IPS DF 6.9 (cell line): ENCODE measurements around the gene SLC25A1.
A peak's percentile ranks its signal among the peaks of the same experiment; 100 is the strongest.

Source experiments
- DNase-seq: peaks from one replicate; pipeline ENCODE4 v3.0.0-alpha.2; 2013; ENCODE audit warnings: low read depth, low spot score
- H3K27ac ChIP-seq: one replicate; pipeline ENCODE4 v1.5.1; 2013; ENCODE audit warnings: low read length, control low read depth
- H3K27me3 ChIP-seq: 2 replicates; pipeline ENCODE4 v1.6.1; 2013; ENCODE audit warnings: mild to moderate bottlenecking, low read length; ENCODE audit not compliant: control insufficient read depth, insufficient read depth
- H3K36me3 ChIP-seq: 2 replicates; pipeline ENCODE4 v1.6.1; 2013; ENCODE audit warnings: low read length; ENCODE audit not compliant: control insufficient read depth, insufficient read depth
- H3K4me1 ChIP-seq: 2 replicates; pipeline ENCODE4 v1.6.1; 2013; ENCODE audit warnings: low read length; ENCODE audit not compliant: control insufficient read depth, insufficient read depth
- H3K4me3 ChIP-seq: 2 replicates; pipeline ENCODE4 v1.5.1; 2013; ENCODE audit warnings: mild to moderate bottlenecking, low read length
- H3K9me3 ChIP-seq: 2 replicates; pipeline ENCODE4 v1.6.1; 2013; ENCODE audit warnings: low read length, inconsistent platforms; ENCODE audit not compliant: control insufficient read depth, insufficient read depth
- WGBS: extraction: QIAGEN DNeasy Blood & Tissue Kit; methylation state at CpG from one replicate; pipeline ENCODE4 v1.1.7; 2013; ENCODE audit warnings: mixed read lengths, missing lambda C conversion rate; ENCODE audit not compliant: insufficient read length, insufficient coverage; 5-methylcytosine and 5-hydroxymethylcytosine counted together

The SLC25A1 gene

DNA sequence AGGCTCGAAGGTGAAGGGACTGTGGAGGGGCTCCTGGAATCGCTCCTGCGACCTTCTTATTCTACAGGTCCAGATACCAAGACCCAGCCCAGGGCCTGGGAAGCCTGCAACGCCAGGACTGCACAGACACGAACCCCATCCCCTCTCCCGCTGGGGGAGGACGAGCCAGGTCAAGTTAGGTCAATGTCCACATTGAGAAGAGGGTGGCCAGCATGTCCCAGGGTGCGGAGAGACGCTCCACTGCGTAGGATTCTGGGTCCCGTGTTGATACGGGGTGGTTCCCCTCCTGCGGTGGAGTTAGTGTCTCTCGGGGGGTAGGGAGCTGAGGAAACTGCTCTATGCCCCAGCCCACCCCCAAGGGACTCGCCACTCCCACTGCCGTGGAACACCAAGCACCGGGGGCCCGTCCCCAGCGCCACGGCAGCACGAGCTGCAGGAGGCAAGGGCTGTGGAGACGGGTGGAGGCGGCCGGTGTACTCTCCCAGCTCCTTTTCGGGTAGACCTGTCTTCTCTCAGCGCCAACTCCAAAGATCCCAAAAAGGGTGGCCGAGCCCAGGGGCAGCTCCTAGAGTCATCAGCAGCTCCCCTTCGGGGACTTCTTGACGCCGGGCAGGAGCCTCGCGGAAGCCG lies 30.0 kb downstream of the SLC25A1 start:
- no peaks in the 10 kb centered on the region for H3K36me3 ChIP-seq
- H3K27ac ChIP-seq = no peak overlapping the region
- H3K9me3 ChIP-seq = no peaks in the 10 kb centered on the region
- H3K4me1 ChIP-seq = peaks cover 3% of the 10 kb centered on the region; the same call in 1 of the 2 replicates
- no peak for DNase-seq
- no peak overlapping the region; the same call in 1 of the 2 replicates for H3K4me3 ChIP-seq
- WGBS = no CpG with 5 or more reads among the region's 33 CpGs
- H3K27me3 ChIP-seq = peaks cover 47% of the 10 kb centered on the region

DNA sequence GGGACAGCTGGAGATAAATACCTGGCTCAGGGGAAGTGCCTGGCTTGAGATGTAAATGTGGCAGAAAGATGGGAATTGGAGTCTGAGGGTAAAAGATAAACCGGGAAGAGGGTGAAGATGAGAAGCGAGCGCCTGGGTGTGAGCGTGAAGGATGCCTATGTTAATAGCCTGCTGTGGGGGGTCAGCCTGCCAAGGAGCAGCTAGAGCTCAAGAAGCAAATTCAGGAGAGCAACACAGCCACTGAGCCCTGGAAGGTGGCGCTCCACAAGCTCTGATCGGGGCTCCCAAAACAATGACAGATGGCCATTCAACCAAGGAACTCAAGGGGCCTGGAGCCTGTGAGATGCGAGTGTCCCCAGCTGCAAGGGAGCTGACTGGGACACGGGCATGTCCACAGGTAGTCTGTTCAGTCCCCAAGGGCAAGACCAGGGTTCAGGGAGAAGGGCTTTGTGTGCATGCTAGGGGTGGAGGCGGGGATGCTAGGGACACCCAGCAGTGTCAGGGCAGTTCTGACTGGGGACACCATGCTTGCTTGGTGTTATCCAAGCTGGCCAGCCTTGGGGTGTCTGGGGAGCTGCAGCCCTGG lies 31.2 kb downstream of the SLC25A1 start:
- Histone ChIP-seq H3K27ac (no peak overlapping the region), H3K4me1 (peaks cover 3% of the 10 kb centered on the region; the same call in 1 of the 2 replicates), H3K36me3 (peaks cover 4% of the 10 kb centered on the region), H3K27me3 (peaks cover 42% of the 10 kb centered on the region), H3K9me3 (no peaks in the 10 kb centered on the region), H3K4me3 (no peak overlapping the region)
- no CpG with 5 or more reads among the region's 9 CpGs for WGBS
- no peak for DNase-seq

GRCh38 chr22:19146215-19146968 lies 32.1 kb downstream of the SLC25A1 start:
- H3K27ac ChIP-seq = no peak overlapping the region
- peaks cover 34% of the 10 kb centered on the region for H3K27me3 ChIP-seq
- DNase-seq = no peak
- peaks cover 7% of the 10 kb centered on the region for H3K36me3 ChIP-seq
- H3K4me3 ChIP-seq = no peak overlapping the region
- WGBS = no CpG with 5 or more reads among the region's 11 CpGs
- peaks cover 3% of the 10 kb centered on the region; the same call in 1 of the 2 replicates for H3K4me1 ChIP-seq
- H3K9me3 ChIP-seq = no peaks in the 10 kb centered on the region

GRCh38 chr22:19143967-19144400 lies 34.6 kb downstream of the SLC25A1 start:
- no peak for DNase-seq
- H3K4me3 ChIP-seq = peak overlapping the region; percentile 91
- H3K9me3 ChIP-seq = no peaks in the 10 kb centered on the region
- peaks cover 16% of the 10 kb centered on the region; the same call in 1 of the 2 replicates for H3K27me3 ChIP-seq
- H3K36me3 ChIP-seq = peaks cover 15% of the 10 kb centered on the region
- H3K4me1 ChIP-seq = peaks cover 3% of the 10 kb centered on the region; the same call in 1 of the 2 replicates
- H3K27ac ChIP-seq = no peak overlapping the region
- WGBS = no CpG with 5 or more reads among the region's 17 CpGs

DNA sequence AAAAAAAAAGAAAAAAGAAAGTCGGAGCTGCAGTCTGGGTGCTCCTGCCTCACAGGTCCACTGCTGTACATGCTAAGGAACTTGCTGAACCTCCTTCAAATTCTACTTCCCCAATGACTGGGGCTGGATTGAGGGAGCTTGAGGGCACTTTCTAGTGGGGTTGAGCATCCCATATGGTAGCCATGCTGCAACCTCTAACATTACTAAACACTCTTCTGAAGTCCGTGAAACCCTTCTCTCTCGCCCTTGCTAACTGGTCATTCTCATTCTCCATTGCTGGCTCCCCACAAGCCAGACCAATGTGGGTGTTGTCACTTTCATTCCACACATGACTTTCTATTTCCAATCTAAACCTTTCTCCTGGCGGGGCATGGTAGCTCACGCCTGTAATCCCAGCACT lies 35.3 kb downstream of the SLC25A1 start:
- Histone ChIP-seq H3K36me3 (peaks cover 21% of the 10 kb centered on the region), H3K27ac (no peak overlapping the region), H3K4me3 (no peak overlapping the region), H3K27me3 (peaks cover 8% of the 10 kb centered on the region; the same call in 1 of the 2 replicates), H3K9me3 (no peaks in the 10 kb centered on the region), H3K4me1 (peaks cover 3% of the 10 kb centered on the region; the same call in 1 of the 2 replicates)
- WGBS = no CpG with 5 or more reads among the region's 5 CpGs
- no peak for DNase-seq

GRCh38 chr22:19142394-19142793 lies 36.1 kb downstream of the SLC25A1 start:
- H3K27ac ChIP-seq = no peak overlapping the region
- no CpG with 5 or more reads among the region's 9 CpGs for WGBS
- H3K4me1 ChIP-seq = peaks cover 2% of the 10 kb centered on the region; the same call in 1 of the 2 replicates
- H3K9me3 ChIP-seq = no peaks in the 10 kb centered on the region
- peaks cover under 1% of the 10 kb centered on the region; the same call in 1 of the 2 replicates for H3K27me3 ChIP-seq
- peaks cover 26% of the 10 kb centered on the region for H3K36me3 ChIP-seq
- no peak for DNase-seq
- H3K4me3 ChIP-seq = no peak overlapping the region

- Histone ChIP-seq H3K4me1 (no peaks in the 10 kb centered on the region), H3K27ac (no peak overlapping the region), H3K36me3 (peaks cover 36% of the 10 kb centered on the region), H3K9me3 (no peaks in the 10 kb centered on the region), H3K4me3 (no peak overlapping the region), H3K27me3 (no peaks in the 10 kb centered on the region)
- WGBS = no CpG with 5 or more reads among the region's 5 CpGs
- no peak for DNase-seq
These were observed 38.6 kb downstream of the SLC25A1 start for GRCh38 chr22:19139974-19140373.

GRCh38 chr22:19139001-19139356 lies 39.6 kb downstream of the SLC25A1 start:
- no peaks in the 10 kb centered on the region for H3K4me1 ChIP-seq
- H3K4me3 ChIP-seq = no peak overlapping the region
- no peaks in the 10 kb centered on the region for H3K9me3 ChIP-seq
- no CpG with 5 or more reads among the region's 9 CpGs for WGBS
- peaks cover 43% of the 10 kb centered on the region for H3K36me3 ChIP-seq
- H3K27ac ChIP-seq = no peak overlapping the region
- no peaks in the 10 kb centered on the region for H3K27me3 ChIP-seq
- no peak for DNase-seq

GRCh38 chr22:19138217-19139000 lies 40.1 kb downstream of the SLC25A1 start:
- Histone ChIP-seq H3K36me3 (peaks cover 48% of the 10 kb centered on the region), H3K4me1 (no peaks in the 10 kb centered on the region), H3K27ac (no peak overlapping the region), H3K4me3 (no peak overlapping the region), H3K27me3 (no peaks in the 10 kb centered on the region), H3K9me3 (no peaks in the 10 kb centered on the region)
- no CpG with 5 or more reads among the region's 15 CpGs for WGBS
- no peak for DNase-seq
